Measurements from ENCODE around the gene PTPN1. TPM values are rescaled to one million over a fixed set of nuclear protein-coding genes. Genes with fewer than 3 reads are reported as not detected.

PTPN1 gene
- total RNA-seq, 1 experiment from 2014 or later = 30.8 TPM

DNA sequence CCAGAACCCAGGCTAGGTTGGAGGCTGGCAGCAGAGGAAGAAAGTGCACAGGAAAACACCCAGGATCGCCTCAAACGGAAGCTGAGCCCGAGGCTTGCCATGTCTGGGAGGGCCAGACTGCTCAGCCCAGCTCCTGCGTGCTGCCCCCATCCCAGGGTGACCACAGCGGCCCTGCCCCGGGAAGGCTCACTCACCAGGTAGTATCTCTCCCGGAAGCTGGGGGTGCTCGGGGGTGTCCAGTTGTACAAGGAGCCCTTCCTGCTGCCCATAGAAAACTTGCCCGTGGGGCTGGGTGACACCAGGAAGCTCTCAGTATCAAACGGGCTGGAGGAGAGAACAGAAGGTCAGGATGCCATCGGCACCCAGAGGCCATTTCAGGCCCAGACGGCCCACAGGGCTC lies 94.3 kb downstream of the PTPN1 start:
- Histone ChIP-seq H3K4me1 (ENCODE audit: insufficient read depth, low read length) (no peaks in the 10 kb centered on the region), H3K14ac (ENCODE audit: insufficient read depth, low read length) (no peak overlapping the region), H3K4me2 (ENCODE audit: insufficient read depth, insufficient read length, low read length) (no peak overlapping the region), H3K79me2 (ENCODE audit: insufficient read depth, low read length) (no peaks in the 10 kb centered on the region), H2BK20ac (ENCODE audit: low read depth, low read length, poor library complexity, severe bottlenecking) (no peak overlapping the region), H2BK5ac (ENCODE audit: insufficient read length, low read length) (no peak overlapping the region), H2BK120ac (ENCODE audit: low read depth, low read length, poor library complexity, severe bottlenecking) (no peak overlapping the region), H3K27me3 (ENCODE audit: insufficient read depth, low read length) (no peaks in the 10 kb centered on the region), H3K4ac (ENCODE audit: low read depth, low read length) (no peak overlapping the region), H3K18ac (ENCODE audit: insufficient read length, low read depth, low read length) (no peak overlapping the region), H3T11ph (ENCODE audit: low read length) (no peak overlapping the region), H4K8ac (replicated peaks; ENCODE audit: insufficient read length, low read depth, low read length) (no peak overlapping the region), H3K79me1 (ENCODE audit: insufficient read depth, low read depth, low read length, poor library complexity, severe bottlenecking) (no peaks in the 10 kb centered on the region), H2BK12ac (ENCODE audit: insufficient read length, low read depth, low read length) (no peak overlapping the region), H3K9me3 (ENCODE audit: control insufficient read depth, low read depth, low read length) (no peaks in the 10 kb centered on the region), H3K23ac (ENCODE audit: insufficient read length, low read depth, low read length) (no peak overlapping the region), H3K9ac (ENCODE audit: extremely low read depth, insufficient read length, low read length) (no peak overlapping the region), H4K20me1 (ENCODE audit: control insufficient read depth, insufficient read depth, insufficient read length) (no peaks in the 10 kb centered on the region), H2AFZ (ENCODE audit: low read length) (no peak overlapping the region), H3K23me2 (ENCODE audit: insufficient read length, low read depth, low read length, poor library complexity, severe bottlenecking) (no peaks in the 10 kb centered on the region), H2BK15ac (ENCODE audit: low read depth, low read length) (no peak overlapping the region), H3K27ac (ENCODE audit: insufficient read length, low read depth, low read length) (no peak overlapping the region), H4K5ac (ENCODE audit: insufficient read length, low read depth, low read length) (no peak overlapping the region), H3K56ac (ENCODE audit: insufficient read length, low read depth, low read length) (no peak overlapping the region), H4K91ac (ENCODE audit: insufficient read length, low read depth, low read length) (no peak overlapping the region), H2AK5ac (ENCODE audit: insufficient read length, low read length) (no peak overlapping the region)
- H3K9me3 Mint-ChIP-seq = no peaks in the 10 kb centered on the region
- H3K4me1 Mint-ChIP-seq = 0 out of 4 replicates have a peak, but pooled peaks cover 0 to 2% of the 10 kb centered on the region in 2 experiments
- H3K36me3 Mint-ChIP-seq (ENCODE audit: insufficient read depth in 1 of 3, low read depth in 3 of 3) = no peaks in the 10 kb centered on the region
- no peak for DNase-seq
- no peak overlapping the region for H3K27ac Mint-ChIP-seq
- WGBS (ENCODE audit: extremely low coverage, insufficient read length, low lambda C conversion rate) = no CpG with 5 or more reads among the region's 12 CpGs
- TF ChIP-seq, protein P1, sequence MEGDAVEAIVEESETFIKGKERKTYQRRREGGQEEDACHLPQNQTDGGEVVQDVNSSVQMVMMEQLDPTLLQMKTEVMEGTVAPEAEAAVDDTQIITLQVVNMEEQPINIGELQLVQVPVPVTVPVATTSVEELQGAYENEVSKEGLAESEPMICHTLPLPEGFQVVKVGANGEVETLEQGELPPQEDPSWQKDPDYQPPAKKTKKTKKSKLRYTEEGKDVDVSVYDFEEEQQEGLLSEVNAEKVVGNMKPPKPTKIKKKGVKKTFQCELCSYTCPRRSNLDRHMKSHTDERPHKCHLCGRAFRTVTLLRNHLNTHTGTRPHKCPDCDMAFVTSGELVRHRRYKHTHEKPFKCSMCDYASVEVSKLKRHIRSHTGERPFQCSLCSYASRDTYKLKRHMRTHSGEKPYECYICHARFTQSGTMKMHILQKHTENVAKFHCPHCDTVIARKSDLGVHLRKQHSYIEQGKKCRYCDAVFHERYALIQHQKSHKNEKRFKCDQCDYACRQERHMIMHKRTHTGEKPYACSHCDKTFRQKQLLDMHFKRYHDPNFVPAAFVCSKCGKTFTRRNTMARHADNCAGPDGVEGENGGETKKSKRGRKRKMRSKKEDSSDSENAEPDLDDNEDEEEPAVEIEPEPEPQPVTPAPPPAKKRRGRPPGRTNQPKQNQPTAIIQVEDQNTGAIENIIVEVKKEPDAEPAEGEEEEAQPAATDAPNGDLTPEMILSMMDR (conservative IDR thresholded peaks at IDR 0.05) = no peak
- no peak overlapping the region for H3K4me3 Mint-ChIP-seq
- no peaks in the 10 kb centered on the region for H3K27me3 Mint-ChIP-seq (ENCODE audit: low read depth)
